Epithelial cell of proximal tubule (primary cell): ENCODE results near the gene F2RL1. TPM values are rescaled to one million over a fixed set of nuclear protein-coding genes. Genes with fewer than 3 reads are reported as not detected.
"Not testable (repeated sequence)": the region's sequence is repeated elsewhere in the genome, so short reads cannot be mapped to it uniquely, and the experiment has no call there.

Source experiments
- DNase-seq: peaks from one replicate; pipeline ENCODE4 v3.0.0-alpha.2; 2011; ENCODE audit warnings: low read depth
- H3K4me3 ChIP-seq: 2 replicates; pipeline ENCODE4 v1.5.1; 2011; ENCODE audit warnings: low read depth, mild to moderate bottlenecking, low read length
- total RNA-seq: library from RNA; depleted of rRNA; stranded (reverse); fragments of >200 nt; gene quantifications from 2 replicates; pipeline ENCODE4 v1.2.3, GENCODE V29; 2015
- TF ChIP-seq, protein P1 (sequence below): conservative IDR thresholded peaks from 2 replicates; pipeline ENCODE4 v1.5.1; 2012; ENCODE audit warnings: low read depth, mild to moderate bottlenecking, low read length

Gene F2RL1
- total RNA-seq, 1 donor from 2014 or later: 91.6 TPM

- DNase-seq: no peak
- TF ChIP-seq, protein P1, sequence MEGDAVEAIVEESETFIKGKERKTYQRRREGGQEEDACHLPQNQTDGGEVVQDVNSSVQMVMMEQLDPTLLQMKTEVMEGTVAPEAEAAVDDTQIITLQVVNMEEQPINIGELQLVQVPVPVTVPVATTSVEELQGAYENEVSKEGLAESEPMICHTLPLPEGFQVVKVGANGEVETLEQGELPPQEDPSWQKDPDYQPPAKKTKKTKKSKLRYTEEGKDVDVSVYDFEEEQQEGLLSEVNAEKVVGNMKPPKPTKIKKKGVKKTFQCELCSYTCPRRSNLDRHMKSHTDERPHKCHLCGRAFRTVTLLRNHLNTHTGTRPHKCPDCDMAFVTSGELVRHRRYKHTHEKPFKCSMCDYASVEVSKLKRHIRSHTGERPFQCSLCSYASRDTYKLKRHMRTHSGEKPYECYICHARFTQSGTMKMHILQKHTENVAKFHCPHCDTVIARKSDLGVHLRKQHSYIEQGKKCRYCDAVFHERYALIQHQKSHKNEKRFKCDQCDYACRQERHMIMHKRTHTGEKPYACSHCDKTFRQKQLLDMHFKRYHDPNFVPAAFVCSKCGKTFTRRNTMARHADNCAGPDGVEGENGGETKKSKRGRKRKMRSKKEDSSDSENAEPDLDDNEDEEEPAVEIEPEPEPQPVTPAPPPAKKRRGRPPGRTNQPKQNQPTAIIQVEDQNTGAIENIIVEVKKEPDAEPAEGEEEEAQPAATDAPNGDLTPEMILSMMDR: no peak
- H3K4me3 ChIP-seq: no peak overlapping the region
Observed at GRCh38 chr5:76782444-76782843, 36.4 kb upstream of the F2RL1 start.

GRCh38 chr5:76787237-76787636 lies 31.6 kb upstream of the F2RL1 start:
- TF ChIP-seq, protein P1: no peak
- H3K4me3 ChIP-seq: no peak overlapping the region
- DNase-seq: no peak

GRCh38 chr5:76788362-76788761 lies 30.5 kb upstream of the F2RL1 start:
- no peak overlapping the region for H3K4me3 ChIP-seq
- DNase-seq: no peak
- TF ChIP-seq, protein P1: no peak

GRCh38 chr5:76789275-76789674 lies 29.6 kb upstream of the F2RL1 start:
- not testable (repeated sequence) for H3K4me3 ChIP-seq, DNase-seq

GRCh38 chr5:76789991-76790581 lies 28.7 kb upstream of the F2RL1 start:
- TF ChIP-seq, protein P1: no peak
- no peak overlapping the region for H3K4me3 ChIP-seq
- DNase-seq: no peak

DNA sequence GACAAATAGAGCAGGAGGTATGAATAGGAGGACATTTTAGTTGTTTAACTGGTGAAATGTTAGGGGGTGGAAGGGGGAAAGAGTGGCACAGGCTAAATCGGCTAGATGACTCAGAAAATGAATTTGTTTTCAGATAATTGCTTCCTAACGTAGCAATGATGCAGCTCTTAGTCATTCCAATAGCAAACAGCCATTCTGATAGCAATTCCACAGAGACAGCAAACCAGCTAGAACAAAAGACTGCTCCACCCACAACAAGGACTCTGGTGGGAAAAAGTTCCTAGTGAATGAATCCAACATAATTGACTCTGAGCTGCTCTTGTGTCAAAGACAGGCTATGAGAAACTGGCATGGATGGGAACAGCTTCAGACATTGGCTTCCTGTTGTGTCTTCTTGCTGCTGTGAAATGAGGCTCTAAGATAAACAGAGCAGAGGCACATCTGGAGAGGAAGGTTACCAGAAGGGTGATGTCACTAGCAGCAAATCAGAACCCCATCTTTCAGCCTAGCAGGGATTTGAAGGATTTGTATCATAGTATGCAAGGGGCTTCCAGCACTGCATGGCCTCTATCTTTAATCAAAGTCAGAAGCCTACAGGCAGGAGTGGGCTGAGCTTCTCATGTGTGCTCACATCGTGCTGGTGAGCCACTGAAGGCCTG lies 28.1 kb upstream of the F2RL1 start:
- H3K4me3 ChIP-seq: no peak overlapping the region
- peak; percentile 96 for DNase-seq
- TF ChIP-seq, protein P1: no peak

DNA sequence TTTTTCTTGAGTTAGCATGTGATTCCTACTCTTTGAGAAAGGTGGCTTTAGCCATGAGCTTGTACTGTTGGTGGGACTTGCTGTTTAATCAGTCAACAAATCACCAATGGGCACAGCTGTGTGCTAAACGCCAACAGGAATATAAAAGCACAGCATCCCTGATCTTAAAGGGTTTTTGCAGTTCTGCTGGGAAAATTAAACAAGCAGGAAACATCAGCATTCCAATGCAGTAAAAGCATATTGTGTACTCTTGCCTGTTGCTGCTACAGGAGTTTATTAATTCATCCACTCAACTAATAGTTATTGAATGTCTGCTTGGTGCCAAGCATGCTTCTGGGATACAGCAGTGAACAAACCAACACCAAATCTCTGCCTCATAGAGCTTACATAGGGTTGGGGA lies 27.4 kb upstream of the F2RL1 start:
- TF ChIP-seq, protein P1: no peak
- no peak for DNase-seq
- H3K4me3 ChIP-seq: no peak overlapping the region
